H1 (cell line): ENCODE measurements around the gene MYO18A. TPM values are rescaled to one million over a fixed set of nuclear protein-coding genes. Genes with fewer than 3 reads are reported as not detected.

Source experiments
- polyA plus RNA-seq, 7 experiments: library from polyadenylated mRNA; depleted of rRNA in 3 of 7; stranded (reverse) in 5 of 7; unstranded in 2 of 7; fragments of >200 nt in 5 of 7; fragments of 200-250 nt in 2 of 7; gene quantifications; 1 replicate in 5 of 7; 2 replicates in 1 of 7; 4 replicates in 1 of 7; pipeline versions ENCODE4 v1.2.1 to v1.2.3, GENCODE V29; 2011 to 2013; ENCODE audit warnings: missing spikeins in 2 of 7, mixed read lengths in 2 of 7
- total RNA-seq: library from RNA; stranded (reverse); fragmentation: NEBNext Ultra II Directional; extraction: Animal tissue kit (Norgen Biotek cat#: 25700); gene quantifications from 2 replicates; pipeline ENCODE4 v1.2.1, GENCODE V29; 2021
- TF ChIP-seq, protein P1 (sequence below): fragments of 300-600 bp; sonication (generic); IDR thresholded peaks from 2 replicates; pipeline ENCODE4 v1.7.1; 2012; ENCODE audit warnings: low read length, moderate library complexity, mild to moderate bottlenecking, inconsistent platforms; ENCODE audit not compliant: insufficient replicate concordance

Gene MYO18A
- total and polyA plus RNA-seq, 2 of the 8 experiments (the other 6 are each of a cell fraction or from before 2014, with no cell fraction given): 7.6 to 43.8 TPM

DNA sequence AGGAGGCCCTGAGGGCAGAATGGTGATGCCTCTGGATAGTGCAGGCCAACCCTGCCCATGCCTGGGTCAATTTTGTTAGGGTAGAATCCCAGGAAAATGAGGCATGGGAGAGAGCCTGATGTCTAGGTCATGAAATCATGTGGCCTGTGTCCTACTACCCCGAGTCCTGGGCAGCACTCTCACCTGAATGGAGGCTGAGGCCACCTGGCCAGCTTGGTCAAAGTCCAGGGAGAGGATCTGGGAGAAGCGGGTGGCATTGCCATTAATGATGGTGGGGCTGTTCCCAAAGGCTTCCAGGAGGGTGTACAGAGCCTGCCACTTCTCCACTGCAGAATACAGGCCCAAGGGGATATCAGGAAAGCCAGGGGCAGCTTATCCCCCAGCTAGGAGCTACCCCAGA is 59.8 kb downstream of the MYO18A start (continued):
- TF ChIP-seq, protein P1, sequence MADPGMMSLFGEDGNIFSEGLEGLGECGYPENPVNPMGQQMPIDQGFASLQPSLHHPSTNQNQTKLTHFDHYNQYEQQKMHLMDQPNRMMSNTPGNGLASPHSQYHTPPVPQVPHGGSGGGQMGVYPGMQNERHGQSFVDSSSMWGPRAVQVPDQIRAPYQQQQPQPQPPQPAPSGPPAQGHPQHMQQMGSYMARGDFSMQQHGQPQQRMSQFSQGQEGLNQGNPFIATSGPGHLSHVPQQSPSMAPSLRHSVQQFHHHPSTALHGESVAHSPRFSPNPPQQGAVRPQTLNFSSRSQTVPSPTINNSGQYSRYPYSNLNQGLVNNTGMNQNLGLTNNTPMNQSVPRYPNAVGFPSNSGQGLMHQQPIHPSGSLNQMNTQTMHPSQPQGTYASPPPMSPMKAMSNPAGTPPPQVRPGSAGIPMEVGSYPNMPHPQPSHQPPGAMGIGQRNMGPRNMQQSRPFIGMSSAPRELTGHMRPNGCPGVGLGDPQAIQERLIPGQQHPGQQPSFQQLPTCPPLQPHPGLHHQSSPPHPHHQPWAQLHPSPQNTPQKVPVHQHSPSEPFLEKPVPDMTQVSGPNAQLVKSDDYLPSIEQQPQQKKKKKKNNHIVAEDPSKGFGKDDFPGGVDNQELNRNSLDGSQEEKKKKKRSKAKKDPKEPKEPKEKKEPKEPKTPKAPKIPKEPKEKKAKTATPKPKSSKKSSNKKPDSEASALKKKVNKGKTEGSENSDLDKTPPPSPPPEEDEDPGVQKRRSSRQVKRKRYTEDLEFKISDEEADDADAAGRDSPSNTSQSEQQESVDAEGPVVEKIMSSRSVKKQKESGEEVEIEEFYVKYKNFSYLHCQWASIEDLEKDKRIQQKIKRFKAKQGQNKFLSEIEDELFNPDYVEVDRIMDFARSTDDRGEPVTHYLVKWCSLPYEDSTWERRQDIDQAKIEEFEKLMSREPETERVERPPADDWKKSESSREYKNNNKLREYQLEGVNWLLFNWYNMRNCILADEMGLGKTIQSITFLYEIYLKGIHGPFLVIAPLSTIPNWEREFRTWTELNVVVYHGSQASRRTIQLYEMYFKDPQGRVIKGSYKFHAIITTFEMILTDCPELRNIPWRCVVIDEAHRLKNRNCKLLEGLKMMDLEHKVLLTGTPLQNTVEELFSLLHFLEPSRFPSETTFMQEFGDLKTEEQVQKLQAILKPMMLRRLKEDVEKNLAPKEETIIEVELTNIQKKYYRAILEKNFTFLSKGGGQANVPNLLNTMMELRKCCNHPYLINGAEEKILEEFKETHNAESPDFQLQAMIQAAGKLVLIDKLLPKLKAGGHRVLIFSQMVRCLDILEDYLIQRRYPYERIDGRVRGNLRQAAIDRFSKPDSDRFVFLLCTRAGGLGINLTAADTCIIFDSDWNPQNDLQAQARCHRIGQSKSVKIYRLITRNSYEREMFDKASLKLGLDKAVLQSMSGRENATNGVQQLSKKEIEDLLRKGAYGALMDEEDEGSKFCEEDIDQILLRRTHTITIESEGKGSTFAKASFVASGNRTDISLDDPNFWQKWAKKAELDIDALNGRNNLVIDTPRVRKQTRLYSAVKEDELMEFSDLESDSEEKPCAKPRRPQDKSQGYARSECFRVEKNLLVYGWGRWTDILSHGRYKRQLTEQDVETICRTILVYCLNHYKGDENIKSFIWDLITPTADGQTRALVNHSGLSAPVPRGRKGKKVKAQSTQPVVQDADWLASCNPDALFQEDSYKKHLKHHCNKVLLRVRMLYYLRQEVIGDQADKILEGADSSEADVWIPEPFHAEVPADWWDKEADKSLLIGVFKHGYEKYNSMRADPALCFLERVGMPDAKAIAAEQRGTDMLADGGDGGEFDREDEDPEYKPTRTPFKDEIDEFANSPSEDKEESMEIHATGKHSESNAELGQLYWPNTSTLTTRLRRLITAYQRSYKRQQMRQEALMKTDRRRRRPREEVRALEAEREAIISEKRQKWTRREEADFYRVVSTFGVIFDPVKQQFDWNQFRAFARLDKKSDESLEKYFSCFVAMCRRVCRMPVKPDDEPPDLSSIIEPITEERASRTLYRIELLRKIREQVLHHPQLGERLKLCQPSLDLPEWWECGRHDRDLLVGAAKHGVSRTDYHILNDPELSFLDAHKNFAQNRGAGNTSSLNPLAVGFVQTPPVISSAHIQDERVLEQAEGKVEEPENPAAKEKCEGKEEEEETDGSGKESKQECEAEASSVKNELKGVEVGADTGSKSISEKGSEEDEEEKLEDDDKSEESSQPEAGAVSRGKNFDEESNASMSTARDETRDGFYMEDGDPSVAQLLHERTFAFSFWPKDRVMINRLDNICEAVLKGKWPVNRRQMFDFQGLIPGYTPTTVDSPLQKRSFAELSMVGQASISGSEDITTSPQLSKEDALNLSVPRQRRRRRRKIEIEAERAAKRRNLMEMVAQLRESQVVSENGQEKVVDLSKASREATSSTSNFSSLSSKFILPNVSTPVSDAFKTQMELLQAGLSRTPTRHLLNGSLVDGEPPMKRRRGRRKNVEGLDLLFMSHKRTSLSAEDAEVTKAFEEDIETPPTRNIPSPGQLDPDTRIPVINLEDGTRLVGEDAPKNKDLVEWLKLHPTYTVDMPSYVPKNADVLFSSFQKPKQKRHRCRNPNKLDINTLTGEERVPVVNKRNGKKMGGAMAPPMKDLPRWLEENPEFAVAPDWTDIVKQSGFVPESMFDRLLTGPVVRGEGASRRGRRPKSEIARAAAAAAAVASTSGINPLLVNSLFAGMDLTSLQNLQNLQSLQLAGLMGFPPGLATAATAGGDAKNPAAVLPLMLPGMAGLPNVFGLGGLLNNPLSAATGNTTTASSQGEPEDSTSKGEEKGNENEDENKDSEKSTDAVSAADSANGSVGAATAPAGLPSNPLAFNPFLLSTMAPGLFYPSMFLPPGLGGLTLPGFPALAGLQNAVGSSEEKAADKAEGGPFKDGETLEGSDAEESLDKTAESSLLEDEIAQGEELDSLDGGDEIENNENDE: no peak
- TF ChIP-seq, all 59 proteins: peak for 0
